Endothelial cell of umbilical vein (primary cell): ENCODE results near the gene SERINC2.

Experiments used
- CTCF ChIP-seq, 2 donors: IDR thresholded peaks; 1 replicate in 1 of 2; 2 replicates in 1 of 2; pipeline ENCODE4 v1.5.1; 2011; ENCODE audit warnings: low read length in 2 of 2, mild to moderate bottlenecking in 2 of 2, moderate library complexity in 2 of 2, control low read depth in 1 of 2, inconsistent platforms in 1 of 2, low read depth in 1 of 2; ENCODE audit not compliant: insufficient read depth in 1 of 2; ENCODE audit errors: extremely low read depth in 1 of 2
- EZH2 ChIP-seq: IDR thresholded peaks from 2 replicates; pipeline ENCODE4 v1.6.1; 2012; ENCODE audit warnings: borderline replicate concordance, low read depth, mild to moderate bottlenecking, moderate library complexity, low read length, inconsistent platforms; ENCODE audit not compliant: severe bottlenecking
- FOS ChIP-seq: IDR thresholded peaks from 2 replicates; pipeline ENCODE4 v1.6.1; 2011; ENCODE audit warnings: mild to moderate bottlenecking, low read length, moderate library complexity, borderline replicate concordance; ENCODE audit not compliant: insufficient read depth
- GATA2 ChIP-seq: IDR thresholded peaks from 2 replicates; pipeline ENCODE4 v1.7.0; 2011; ENCODE audit warnings: low read depth, mild to moderate bottlenecking, moderate library complexity, mixed read lengths, low read length; ENCODE audit not compliant: insufficient read length, insufficient read depth
- JUN ChIP-seq: IDR thresholded peaks from 2 replicates; pipeline ENCODE4 v1.6.1; 2011; ENCODE audit warnings: borderline replicate concordance, low read depth; ENCODE audit not compliant: insufficient read length, insufficient read depth
- MAX ChIP-seq: IDR thresholded peaks from 2 replicates; pipeline ENCODE4 v1.6.1; 2011; ENCODE audit not compliant: insufficient read depth, insufficient read length
- MYC ChIP-seq: IDR thresholded peaks from one replicate; pipeline ENCODE4 v1.6.1; 2011; ENCODE audit warnings: mild to moderate bottlenecking, low read depth, low read length
- POLR2A ChIP-seq: IDR thresholded peaks from 2 replicates; pipeline ENCODE4 v1.6.1; 2012; ENCODE audit warnings: low read depth, mild to moderate bottlenecking, control low read depth, low read length
- POLR2AphosphoS5 ChIP-seq: IDR thresholded peaks from 2 replicates; pipeline ENCODE4 v1.6.1; 2012; ENCODE audit warnings: low read depth, mild to moderate bottlenecking, control low read depth, low read length, moderate library complexity; ENCODE audit not compliant: insufficient read depth

- no peak for TF ChIP-seq MYC
- TF ChIP-seq CTCF (IDR thresholded peaks at IDR 0.05; ENCODE audit: extremely low read depth in 1 of 2, insufficient read depth in 1 of 2, low read depth in 1 of 2, low read length in 2 of 2), result no peak
- no peak for TF ChIP-seq POLR2A
- no peak for TF ChIP-seq GATA2
- TF ChIP-seq EZH2, result no peak
- TF ChIP-seq MAX, result no peak
- peak; percentile 40 for TF ChIP-seq POLR2AphosphoS5
- no peak for TF ChIP-seq FOS
- peak; percentile 56 for TF ChIP-seq JUN
Observed at GRCh38 chr1:31376375-31377134, 36.5 kb upstream of the SERINC2 start.
